ENCODE data around the gene NOX5. TPM values are rescaled to one million over a fixed set of nuclear protein-coding genes. Genes with fewer than 3 reads are reported as not detected.

NOX5 gene
- total RNA-seq, 1 donor from 2014 or later, result not detected

DNA sequence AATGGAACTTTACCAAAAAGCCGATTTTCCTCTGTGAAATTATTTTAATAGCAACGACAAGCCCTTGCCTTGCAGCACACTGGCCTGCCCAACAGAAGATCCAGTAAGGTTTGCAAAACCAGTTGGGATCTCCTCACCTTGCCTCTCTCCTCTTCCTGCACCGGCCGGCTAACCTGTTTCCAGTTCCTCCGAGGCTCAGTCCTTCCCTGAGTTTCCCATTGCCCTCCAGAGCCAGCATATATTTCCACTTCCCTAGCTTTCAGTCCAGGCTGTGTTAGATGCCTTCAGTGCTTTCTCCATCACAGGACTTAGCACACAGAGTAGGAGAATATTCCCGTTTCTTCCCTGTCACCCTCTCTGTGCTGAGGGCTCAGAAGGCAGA, 60.3 kb downstream of the NOX5 start:
- Mint-ChIP-seq H3K4me3 (ENCODE audit: low read depth) (peak overlapping the region; percentile 68), H3K9me3 (ENCODE audit: low read depth) (no peaks in the 10 kb centered on the region), H3K4me1 (ENCODE audit: low read depth) (peaks cover 5% of the 10 kb centered on the region), H3K27ac (peak overlapping the region; percentile 73), H3K27me3 (peaks cover 24% of the 10 kb centered on the region), H3K36me3 (ENCODE audit: insufficient read depth) (no peaks in the 10 kb centered on the region)
- DNase-seq (ENCODE audit: low spot score, unreplicated experiment), result no peak
- TF ChIP-seq, protein P1, sequence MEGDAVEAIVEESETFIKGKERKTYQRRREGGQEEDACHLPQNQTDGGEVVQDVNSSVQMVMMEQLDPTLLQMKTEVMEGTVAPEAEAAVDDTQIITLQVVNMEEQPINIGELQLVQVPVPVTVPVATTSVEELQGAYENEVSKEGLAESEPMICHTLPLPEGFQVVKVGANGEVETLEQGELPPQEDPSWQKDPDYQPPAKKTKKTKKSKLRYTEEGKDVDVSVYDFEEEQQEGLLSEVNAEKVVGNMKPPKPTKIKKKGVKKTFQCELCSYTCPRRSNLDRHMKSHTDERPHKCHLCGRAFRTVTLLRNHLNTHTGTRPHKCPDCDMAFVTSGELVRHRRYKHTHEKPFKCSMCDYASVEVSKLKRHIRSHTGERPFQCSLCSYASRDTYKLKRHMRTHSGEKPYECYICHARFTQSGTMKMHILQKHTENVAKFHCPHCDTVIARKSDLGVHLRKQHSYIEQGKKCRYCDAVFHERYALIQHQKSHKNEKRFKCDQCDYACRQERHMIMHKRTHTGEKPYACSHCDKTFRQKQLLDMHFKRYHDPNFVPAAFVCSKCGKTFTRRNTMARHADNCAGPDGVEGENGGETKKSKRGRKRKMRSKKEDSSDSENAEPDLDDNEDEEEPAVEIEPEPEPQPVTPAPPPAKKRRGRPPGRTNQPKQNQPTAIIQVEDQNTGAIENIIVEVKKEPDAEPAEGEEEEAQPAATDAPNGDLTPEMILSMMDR (IDR thresholded peaks at IDR 0.05; ENCODE audit: unreplicated experiment), result no peak

DNA sequence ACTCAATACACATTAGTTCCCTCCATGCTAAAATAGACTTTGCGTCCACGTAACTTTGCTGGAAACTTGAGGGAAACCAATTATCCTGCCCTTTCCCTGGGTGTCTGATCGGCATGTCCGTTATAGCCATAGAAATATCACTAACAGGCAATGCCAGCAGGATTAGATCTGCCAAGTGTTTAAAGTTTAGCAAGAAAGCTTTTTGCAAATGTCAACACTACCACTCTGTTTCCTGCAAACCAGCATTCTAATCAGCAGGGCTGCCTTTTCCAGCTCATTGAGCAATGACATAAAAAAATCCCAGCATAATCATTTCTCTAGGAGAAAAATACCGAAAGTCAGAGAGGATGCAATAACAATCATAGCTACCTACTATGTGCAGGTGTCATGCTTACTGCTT, 60.9 kb downstream of the NOX5 start:
- TF ChIP-seq, protein P1 (IDR thresholded peaks at IDR 0.05; ENCODE audit: unreplicated experiment), result no peak
- Mint-ChIP-seq H3K27ac (no peak overlapping the region), H3K9me3 (ENCODE audit: low read depth) (no peaks in the 10 kb centered on the region), H3K4me1 (ENCODE audit: low read depth) (peaks cover 5% of the 10 kb centered on the region), H3K4me3 (ENCODE audit: low read depth) (no peak overlapping the region), H3K27me3 (peaks cover 23% of the 10 kb centered on the region), H3K36me3 (ENCODE audit: insufficient read depth) (no peaks in the 10 kb centered on the region)
- no peak for DNase-seq (ENCODE audit: low spot score, unreplicated experiment)

DNA sequence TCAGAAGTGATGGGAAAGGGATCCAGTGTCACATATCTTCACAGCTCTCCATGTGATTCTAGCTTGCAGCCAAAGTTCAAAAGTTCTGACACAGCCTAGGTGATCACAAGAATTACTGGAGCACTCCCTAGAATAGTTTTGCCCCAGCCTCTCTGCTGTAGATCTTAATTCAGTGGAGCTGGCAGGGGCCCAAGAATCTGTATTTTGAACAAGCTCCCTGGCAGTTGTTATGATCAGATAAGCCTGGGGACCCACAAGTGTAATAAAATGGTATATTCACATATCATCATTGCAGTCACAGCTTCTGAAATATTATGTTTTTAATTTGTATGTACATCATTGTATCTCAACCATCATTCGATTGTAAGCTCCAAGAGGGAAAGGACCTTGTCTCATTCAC, 62.3 kb downstream of the NOX5 start:
- TF ChIP-seq, protein P1 (IDR thresholded peaks at IDR 0.05; ENCODE audit: unreplicated experiment), result no peak
- Mint-ChIP-seq H3K9me3 (ENCODE audit: low read depth) (no peaks in the 10 kb centered on the region), H3K27me3 (peaks cover 20% of the 10 kb centered on the region), H3K4me3 (ENCODE audit: low read depth) (no peak overlapping the region), H3K27ac (no peak overlapping the region), H3K4me1 (ENCODE audit: low read depth) (peaks cover 8% of the 10 kb centered on the region), H3K36me3 (ENCODE audit: insufficient read depth) (no peaks in the 10 kb centered on the region)
- DNase-seq (ENCODE audit: low spot score, unreplicated experiment), result no peak

DNA sequence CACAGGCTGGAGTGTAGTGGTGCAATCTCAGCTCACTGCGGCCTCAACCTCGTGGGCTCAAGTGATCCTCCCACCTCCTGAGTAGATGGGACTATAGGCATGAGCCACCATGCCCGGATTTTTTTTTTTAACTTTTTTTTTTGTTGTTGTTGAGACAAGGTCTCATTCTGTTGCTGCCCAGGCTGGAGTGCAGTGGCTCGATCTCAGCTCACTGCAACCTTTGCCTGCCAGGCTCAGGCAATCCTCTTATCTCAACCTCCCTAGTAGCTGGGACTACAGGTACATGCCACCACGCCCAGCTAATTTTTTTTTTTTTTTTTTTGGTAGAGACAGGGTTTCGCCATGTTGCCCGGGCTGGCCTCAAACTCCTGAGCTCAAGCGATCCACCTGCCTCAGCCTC, 64.1 kb downstream of the NOX5 start:
- Mint-ChIP-seq H3K4me3 (ENCODE audit: low read depth) (no peak overlapping the region), H3K27me3 (peaks cover 23% of the 10 kb centered on the region), H3K36me3 (ENCODE audit: insufficient read depth) (no peaks in the 10 kb centered on the region), H3K9me3 (ENCODE audit: low read depth) (no peaks in the 10 kb centered on the region), H3K27ac (no peak overlapping the region), H3K4me1 (ENCODE audit: low read depth) (peaks cover 7% of the 10 kb centered on the region)
- no peak for DNase-seq (ENCODE audit: low spot score, unreplicated experiment)
- TF ChIP-seq, protein P1 (IDR thresholded peaks at IDR 0.05; ENCODE audit: unreplicated experiment), result no peak

DNA sequence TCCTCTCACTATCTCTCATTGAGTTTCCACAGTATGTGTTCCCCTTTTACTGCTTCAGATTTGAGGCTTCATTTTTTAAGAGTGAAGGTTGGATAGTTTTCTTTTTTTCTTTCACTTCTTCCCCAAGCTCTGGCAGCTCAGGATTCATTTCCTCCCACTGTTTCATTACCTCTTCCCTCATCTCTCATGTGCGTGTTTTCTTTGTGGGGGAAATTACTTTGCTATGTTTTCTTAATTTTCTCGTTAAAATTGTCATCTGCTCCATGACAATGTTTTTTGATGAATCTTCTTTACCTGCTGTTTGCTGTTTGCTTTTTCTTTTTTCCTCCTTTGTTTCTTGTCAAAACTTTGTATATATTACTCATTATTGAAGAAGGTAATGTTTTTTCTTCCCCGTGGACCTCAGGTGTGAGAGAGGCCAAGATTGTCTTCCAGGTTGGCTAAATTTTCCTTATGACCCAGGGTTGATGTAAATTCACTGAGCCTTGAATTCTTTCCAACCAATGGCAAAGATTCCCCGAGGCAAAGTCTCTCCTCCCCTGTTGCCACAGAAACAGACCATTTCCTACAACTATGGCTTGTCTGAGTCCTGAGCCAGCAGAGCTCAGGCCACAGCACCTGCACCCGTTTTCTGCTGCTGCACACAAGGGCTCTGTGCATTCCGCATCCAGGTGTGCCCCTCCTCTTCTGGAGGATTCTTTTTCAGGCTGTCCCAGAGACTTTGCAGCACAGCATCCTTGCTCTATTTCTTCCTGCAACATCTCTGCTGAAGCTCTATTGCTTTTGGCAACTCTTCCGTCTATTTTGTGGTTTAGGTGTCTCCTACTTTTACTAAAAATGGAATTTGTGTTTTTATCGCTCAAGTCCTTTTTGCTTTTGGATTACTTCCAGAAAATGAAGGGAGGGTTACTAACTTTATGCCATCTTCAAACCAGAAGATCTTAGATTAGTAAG, 66.1 kb downstream of the NOX5 start:
- no peak overlapping the region for H3K27ac Mint-ChIP-seq
- no peak overlapping the region for H3K4me3 Mint-ChIP-seq (ENCODE audit: low read depth)
- H3K9me3 Mint-ChIP-seq (ENCODE audit: low read depth), result no peaks in the 10 kb centered on the region

More for the DNA sequence above, 66.1 kb downstream of the NOX5 start:
- Mint-ChIP-seq H3K36me3 (ENCODE audit: insufficient read depth) (no peaks in the 10 kb centered on the region), H3K4me1 (ENCODE audit: low read depth) (peaks cover 8% of the 10 kb centered on the region), H3K27me3 (peaks cover 36% of the 10 kb centered on the region)
- DNase-seq (ENCODE audit: low spot score, unreplicated experiment), result no peak
- TF ChIP-seq, protein P1 (IDR thresholded peaks at IDR 0.05; ENCODE audit: unreplicated experiment), result no peak
